Gastroesophageal sphincter (tissue), 4 donors: ENCODE results near the gene ARHGEF37. TPM values are rescaled to one million over a fixed set of nuclear protein-coding genes. Genes with fewer than 3 reads are reported as not detected.

Experiments
- ATAC-seq: fragments of 150-250 bp; one replicate; pipeline ENCODE4 v1.9.1; 2016; ENCODE audit warnings: mild to moderate bottlenecking, moderate library complexity
- H3K27ac ChIP-seq, 4 donors: fragments of 200-600 bp; sonication (generic) in 3 of 4; 1 replicate in 3 of 4; 2 replicates in 1 of 4; pipeline ENCODE4 v1.5.1; 2016 to 2019
- H3K27me3 ChIP-seq: fragments of 200-600 bp; sonication (generic); one replicate; pipeline ENCODE4 v1.5.1; 2019
- H3K36me3 ChIP-seq, 2 donors: fragments of 200-600 bp; sonication (generic); one replicate each; pipeline ENCODE4 v1.5.1; 2019; ENCODE audit warnings: control low read depth in 1 of 2
- H3K4me1 ChIP-seq, 3 donors: fragments of 200-600 bp; sonication (generic); 1 replicate in 2 of 3; 2 replicates in 1 of 3; pipeline ENCODE4 v1.5.1; 2016 to 2019; ENCODE audit warnings: control low read depth in 2 of 3
- H3K4me3 ChIP-seq, 2 donors: fragments of 200-600 bp; sonication (generic); one replicate each; pipeline ENCODE4 v1.5.1; 2019; ENCODE audit warnings: mild to moderate bottlenecking in 1 of 2, moderate library complexity in 1 of 2
- H3K9me3 ChIP-seq, 3 donors: fragments of 200-600 bp; sonication (generic); one replicate each; pipeline ENCODE4 v1.5.1; 2017 to 2019; ENCODE audit warnings: control low read depth in 2 of 3
- EP300 ChIP-seq: sonication (generic); formaldehyde crosslinking; IDR thresholded peaks from one replicate; pipeline ENCODE4 v1.6.1; 2017; ENCODE audit warnings: antibody characterized with exemption, mild to moderate bottlenecking
- POLR2A ChIP-seq, 2 donors: fragments of 450-650 bp; IDR thresholded peaks; one replicate each; pipeline ENCODE4 v1.6.1; 2017; ENCODE audit warnings: antibody characterized with exemption in 2 of 2, mild to moderate bottlenecking in 2 of 2, moderate library complexity in 1 of 2
- POLR2AphosphoS5 ChIP-seq: sonication (generic); formaldehyde crosslinking; IDR thresholded peaks from one replicate; pipeline ENCODE4 v1.6.1; 2017; ENCODE audit warnings: antibody characterized with exemption
- WGBS, 2 donors: methylation state at CpG; one replicate each; pipeline ENCODE4 v1.1.5; 2018; ENCODE audit warnings: low coverage in 1 of 2; 5-methylcytosine and 5-hydroxymethylcytosine counted together
- total RNA-seq, 4 donors: library from RNA; depleted of rRNA; stranded (reverse); fragments of >200 nt; gene quantifications; one replicate each; pipeline ENCODE4 v1.1.0, GENCODE V29; 2016
- TF ChIP-seq, protein P1 (sequence below), 4 experiments: fragments of 200-600 bp in 2 of 4; fragments of 450-650 bp in 2 of 4; sonication (generic) in 1 of 4; IDR thresholded peaks; one replicate each; pipeline ENCODE4 v1.5.1; 2017 to 2019; ENCODE audit warnings: antibody characterized with exemption in 4 of 4, mild to moderate bottlenecking in 2 of 4, moderate library complexity in 2 of 4

The ARHGEF37 gene
- total RNA-seq, 4 donors from 2014 or later: 13.5 to 30.6 (median 20.1) TPM

DNA sequence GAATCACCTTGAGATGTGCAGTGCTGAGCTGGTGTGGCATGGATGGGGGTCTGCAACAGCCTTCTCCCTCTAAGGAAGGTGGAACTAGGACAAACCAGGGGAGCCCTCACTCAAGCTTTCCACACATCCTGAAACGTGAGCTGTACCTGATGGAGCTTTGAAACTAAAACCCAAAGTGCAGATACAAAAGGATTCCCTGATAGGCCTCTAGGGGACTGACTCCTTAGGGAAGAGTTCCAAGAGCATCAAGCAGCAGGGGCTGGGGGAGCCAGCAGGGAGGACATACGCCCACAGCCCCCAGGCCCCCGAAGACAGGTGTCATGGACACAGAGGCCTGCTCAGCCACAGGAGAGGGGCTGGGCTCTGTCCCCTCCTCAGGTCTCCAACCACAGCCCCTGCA lies 17.7 kb downstream of the ARHGEF37 start:
- Histone ChIP-seq H3K36me3 (peaks cover 0 to 57% of the 10 kb centered on the region in 2 donors), H3K27me3 (no peaks in the 10 kb centered on the region), H3K9me3 (no peaks in the 10 kb centered on the region), H3K27ac (no peak overlapping the region), H3K4me1 (peaks cover 0 to 31% (median 4%) of the 10 kb centered on the region in 3 donors), H3K4me3 (no peak overlapping the region)
- no peak for TF ChIP-seq POLR2A (IDR thresholded peaks at IDR 0.05)
- TF ChIP-seq EP300: no peak
- no peak for TF ChIP-seq POLR2AphosphoS5
- TF ChIP-seq, protein P1, sequence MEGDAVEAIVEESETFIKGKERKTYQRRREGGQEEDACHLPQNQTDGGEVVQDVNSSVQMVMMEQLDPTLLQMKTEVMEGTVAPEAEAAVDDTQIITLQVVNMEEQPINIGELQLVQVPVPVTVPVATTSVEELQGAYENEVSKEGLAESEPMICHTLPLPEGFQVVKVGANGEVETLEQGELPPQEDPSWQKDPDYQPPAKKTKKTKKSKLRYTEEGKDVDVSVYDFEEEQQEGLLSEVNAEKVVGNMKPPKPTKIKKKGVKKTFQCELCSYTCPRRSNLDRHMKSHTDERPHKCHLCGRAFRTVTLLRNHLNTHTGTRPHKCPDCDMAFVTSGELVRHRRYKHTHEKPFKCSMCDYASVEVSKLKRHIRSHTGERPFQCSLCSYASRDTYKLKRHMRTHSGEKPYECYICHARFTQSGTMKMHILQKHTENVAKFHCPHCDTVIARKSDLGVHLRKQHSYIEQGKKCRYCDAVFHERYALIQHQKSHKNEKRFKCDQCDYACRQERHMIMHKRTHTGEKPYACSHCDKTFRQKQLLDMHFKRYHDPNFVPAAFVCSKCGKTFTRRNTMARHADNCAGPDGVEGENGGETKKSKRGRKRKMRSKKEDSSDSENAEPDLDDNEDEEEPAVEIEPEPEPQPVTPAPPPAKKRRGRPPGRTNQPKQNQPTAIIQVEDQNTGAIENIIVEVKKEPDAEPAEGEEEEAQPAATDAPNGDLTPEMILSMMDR (IDR thresholded peaks at IDR 0.05): no peak
- WGBS, 2 donors: no CpG with 5 or more reads among the region's 3 CpGs
- ATAC-seq: no peak

DNA sequence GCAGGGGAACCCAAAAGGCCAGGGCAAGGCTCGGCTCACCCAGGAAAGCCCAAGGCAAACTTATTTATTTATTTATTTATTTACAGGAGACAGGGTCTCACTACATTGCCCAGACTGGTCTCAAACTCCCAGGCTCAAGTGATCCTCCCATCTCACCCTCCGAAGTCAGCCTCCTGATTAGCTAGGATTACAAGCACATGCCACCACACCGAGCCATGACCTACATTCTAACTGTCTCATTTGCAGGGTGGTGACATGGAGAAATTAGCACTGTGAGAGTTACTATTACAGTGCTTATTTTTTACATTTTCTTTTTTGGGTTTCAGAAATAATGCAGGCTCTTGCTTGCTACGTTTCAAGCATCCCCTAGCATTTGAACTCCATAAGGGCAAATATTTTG lies 18.1 kb downstream of the ARHGEF37 start:
- Histone ChIP-seq H3K36me3 (peaks cover 0 to 61% of the 10 kb centered on the region in 2 donors), H3K9me3 (no peaks in the 10 kb centered on the region), H3K27ac (no peak overlapping the region), H3K4me1 (peaks cover 0 to 27% (median 4%) of the 10 kb centered on the region in 3 donors), H3K27me3 (no peaks in the 10 kb centered on the region), H3K4me3 (no peak overlapping the region)
- TF ChIP-seq POLR2A (IDR thresholded peaks at IDR 0.05): no peak
- no peak for TF ChIP-seq POLR2AphosphoS5
- TF ChIP-seq, protein P1 (IDR thresholded peaks at IDR 0.05): no peak
- no peak for TF ChIP-seq EP300
- no peak for ATAC-seq
- WGBS, 2 donors: 88 to 96% methylated on average over 3 to 4 of the region's 4 CpGs

DNA sequence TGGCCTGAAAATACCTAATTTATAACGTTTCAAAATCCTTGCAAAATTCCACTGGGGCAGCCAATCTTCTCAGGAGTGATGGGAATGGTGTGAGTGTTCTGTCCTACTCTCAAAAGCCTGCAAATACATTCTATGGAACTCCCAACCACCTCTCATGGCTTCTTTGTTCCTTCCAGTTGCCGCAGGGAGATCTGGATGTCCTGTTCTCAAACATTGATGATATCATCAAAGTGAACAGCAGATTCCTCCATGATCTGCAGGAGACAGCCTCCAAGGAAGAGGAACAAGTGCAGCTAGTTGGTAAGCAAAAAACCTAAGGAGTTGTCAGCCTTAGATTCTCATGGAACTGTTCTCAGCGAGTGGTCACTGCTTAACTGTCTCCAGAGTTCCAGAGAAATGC lies 19.6 kb downstream of the ARHGEF37 start:
- ATAC-seq: no peak
- no peak overlapping the region for H3K27ac ChIP-seq
- TF ChIP-seq EP300 (no peak), POLR2AphosphoS5 (no peak), POLR2A (IDR thresholded peaks at IDR 0.05) (no peak)
- TF ChIP-seq, protein P1 (IDR thresholded peaks at IDR 0.05): no peak
- H3K4me3 ChIP-seq: no peak overlapping the region
- H3K36me3 ChIP-seq: peaks cover 0 to 74% of the 10 kb centered on the region in 2 donors
- H3K27me3 ChIP-seq: no peaks in the 10 kb centered on the region
- H3K9me3 ChIP-seq: no peaks in the 10 kb centered on the region
- peaks cover 0 to 22% (median 4%) of the 10 kb centered on the region in 3 donors for H3K4me1 ChIP-seq
- 73% methylated on average over 1 of the region's 3 CpGs; no CpG with 5 or more reads in 1 of the 2 donors for WGBS, 2 donors

DNA sequence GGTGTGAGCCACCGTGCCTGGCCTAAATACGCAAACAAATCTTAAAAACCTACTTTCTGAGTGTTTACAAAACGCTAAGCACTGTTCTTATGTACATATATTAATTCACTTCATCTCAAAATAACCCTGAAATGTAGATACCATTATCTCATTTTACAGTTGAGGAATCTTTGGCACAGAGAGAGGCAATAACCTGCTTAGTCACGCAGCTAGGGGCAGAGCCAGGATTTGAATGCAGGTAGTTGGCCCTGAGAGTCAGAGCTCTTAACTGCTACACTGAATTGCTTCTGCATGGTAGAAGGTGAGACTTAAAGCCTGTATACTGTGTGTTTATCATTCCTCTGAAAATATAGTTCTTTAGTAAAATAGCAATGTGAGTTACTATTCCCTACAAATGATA lies 21.9 kb downstream of the ARHGEF37 start:
- WGBS, 2 donors: 91 to 94% methylated on average over 4 of the region's 4 CpGs
- Histone ChIP-seq H3K36me3 (peaks cover 0 to 85% of the 10 kb centered on the region in 2 donors), H3K27ac (no peak overlapping the region), H3K4me3 (no peak overlapping the region), H3K4me1 (peaks cover 0 to 5% (median 0%) of the 10 kb centered on the region in 3 donors), H3K27me3 (no peaks in the 10 kb centered on the region), H3K9me3 (no peaks in the 10 kb centered on the region)
- TF ChIP-seq, protein P1 (IDR thresholded peaks at IDR 0.05): no peak
- TF ChIP-seq EP300 (no peak), POLR2A (IDR thresholded peaks at IDR 0.05) (no peak), POLR2AphosphoS5 (no peak)
- no peak for ATAC-seq

DNA sequence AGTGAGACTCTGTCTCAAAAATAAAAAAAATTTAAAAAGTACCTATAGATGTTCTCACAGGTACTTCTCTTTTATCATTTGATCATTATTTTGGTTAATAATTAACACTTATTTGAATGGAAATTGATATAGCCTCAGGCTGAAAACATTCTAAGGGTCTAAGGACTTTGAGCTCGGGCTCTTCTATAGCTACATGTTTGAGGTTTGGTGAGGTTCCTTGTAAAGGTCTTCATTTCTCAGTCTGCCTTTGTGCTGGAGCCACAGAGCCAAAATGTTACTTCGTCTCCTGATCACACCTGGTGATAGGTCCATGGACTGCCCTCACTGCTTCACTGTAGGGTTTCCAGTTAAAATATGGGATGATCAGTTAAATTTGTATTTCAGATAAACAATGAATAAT lies 22.6 kb downstream of the ARHGEF37 start:
- Histone ChIP-seq H3K36me3 (peaks cover 0 to 90% of the 10 kb centered on the region in 2 donors), H3K4me3 (no peak overlapping the region), H3K27ac (no peak overlapping the region), H3K9me3 (no peaks in the 10 kb centered on the region), H3K4me1 (peaks cover 0 to 5% (median 0%) of the 10 kb centered on the region in 3 donors), H3K27me3 (no peaks in the 10 kb centered on the region)
- 91 to 100% methylated on average over 2 of the region's 2 CpGs for WGBS, 2 donors
- ATAC-seq: no peak
- no peak for TF ChIP-seq POLR2A (IDR thresholded peaks at IDR 0.05)
- TF ChIP-seq, protein P1 (IDR thresholded peaks at IDR 0.05): no peak
- no peak for TF ChIP-seq EP300
- TF ChIP-seq POLR2AphosphoS5: no peak
